GM18526 (cell line): Measurements from ENCODE around the gene LTA.

Experiments used
- POLR2A ChIP-seq: IDR thresholded peaks from 3 replicates; pipeline ENCODE4 v1.6.1; 2011; ENCODE audit not compliant: insufficient read length; ENCODE audit errors: extremely low read depth

The LTA gene

DNA sequence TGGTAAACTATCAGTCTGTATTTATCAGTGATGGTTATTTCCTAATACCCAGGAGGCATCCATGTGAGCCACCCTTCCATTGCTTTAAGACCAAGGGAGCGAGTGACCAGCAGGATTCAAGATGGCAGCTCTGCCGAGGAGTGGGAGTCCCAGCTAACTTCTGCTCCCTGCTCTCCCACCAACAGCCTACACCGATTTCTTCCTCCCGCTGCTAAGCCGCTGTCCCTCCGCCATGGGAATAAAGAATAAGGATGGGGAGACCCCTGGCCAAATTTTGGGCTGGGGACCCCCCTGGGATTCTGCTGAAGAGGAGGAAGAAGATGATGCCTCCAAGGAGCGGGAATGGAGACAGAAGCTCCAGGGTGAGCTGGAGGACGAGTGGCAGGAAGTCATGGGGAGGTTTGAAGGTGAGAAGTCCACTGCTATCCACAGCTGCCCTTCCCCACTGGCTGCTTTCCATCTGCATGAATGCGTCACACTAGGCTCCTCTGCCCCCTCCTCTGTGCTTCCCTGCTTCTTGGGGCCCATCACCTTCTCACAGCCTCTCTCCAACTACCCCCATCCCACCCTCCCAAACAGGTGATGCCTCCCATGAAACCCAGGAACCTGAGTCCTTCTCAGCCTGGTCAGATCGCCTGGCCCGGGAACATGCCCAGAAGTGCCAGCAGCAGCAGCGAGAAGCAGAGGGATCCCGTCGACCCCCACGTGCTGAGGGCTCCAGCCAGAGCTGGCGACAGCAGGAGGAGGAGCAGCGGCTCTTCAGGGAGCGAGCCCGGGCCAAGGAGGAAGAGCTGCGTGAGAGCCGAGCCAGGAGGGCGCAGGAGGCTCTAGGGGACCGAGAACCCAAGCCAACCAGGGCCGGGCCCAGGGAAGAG is 14.4 kb upstream of the LTA start:
- no peak for TF ChIP-seq POLR2A

DNA sequence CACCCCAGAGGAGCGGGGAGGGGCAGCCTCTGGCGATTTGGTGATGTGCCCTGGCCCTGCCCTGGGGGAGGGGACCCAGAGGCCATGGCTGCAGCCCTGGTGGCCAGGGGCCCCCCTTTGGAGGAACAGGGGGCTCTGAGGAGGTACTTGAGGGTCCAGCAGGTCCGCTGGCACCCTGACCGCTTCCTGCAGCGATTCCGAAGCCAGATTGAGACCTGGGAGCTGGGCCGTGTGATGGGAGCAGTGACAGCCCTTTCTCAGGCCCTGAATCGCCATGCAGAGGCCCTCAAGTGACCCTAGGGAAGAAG is 13.8 kb upstream of the LTA start:
- TF ChIP-seq POLR2A, result no peak

GRCh38 chr6:31558631-31559500 is 13.2 kb upstream of the LTA start:
- TF ChIP-seq POLR2A, result peak; percentile 37

DNA sequence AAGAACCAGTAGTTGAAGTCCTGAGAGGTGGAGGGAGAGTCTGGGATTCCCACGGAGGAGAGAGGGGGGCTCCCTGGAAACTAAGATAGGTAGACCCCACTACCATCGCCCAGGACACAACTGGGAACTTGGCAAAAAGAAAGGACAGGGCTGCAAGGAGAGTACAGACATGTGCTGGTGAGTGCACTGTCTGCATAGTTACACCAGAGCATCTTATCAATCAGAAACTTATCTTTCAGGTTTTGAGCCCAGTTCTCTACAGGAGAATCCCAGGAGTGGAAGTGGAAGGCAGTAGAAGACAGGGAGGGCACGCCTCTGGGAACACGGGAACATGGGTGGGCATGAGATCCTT is 12.5 kb upstream of the LTA start:
- TF ChIP-seq POLR2A, result peak; percentile 4

DNA sequence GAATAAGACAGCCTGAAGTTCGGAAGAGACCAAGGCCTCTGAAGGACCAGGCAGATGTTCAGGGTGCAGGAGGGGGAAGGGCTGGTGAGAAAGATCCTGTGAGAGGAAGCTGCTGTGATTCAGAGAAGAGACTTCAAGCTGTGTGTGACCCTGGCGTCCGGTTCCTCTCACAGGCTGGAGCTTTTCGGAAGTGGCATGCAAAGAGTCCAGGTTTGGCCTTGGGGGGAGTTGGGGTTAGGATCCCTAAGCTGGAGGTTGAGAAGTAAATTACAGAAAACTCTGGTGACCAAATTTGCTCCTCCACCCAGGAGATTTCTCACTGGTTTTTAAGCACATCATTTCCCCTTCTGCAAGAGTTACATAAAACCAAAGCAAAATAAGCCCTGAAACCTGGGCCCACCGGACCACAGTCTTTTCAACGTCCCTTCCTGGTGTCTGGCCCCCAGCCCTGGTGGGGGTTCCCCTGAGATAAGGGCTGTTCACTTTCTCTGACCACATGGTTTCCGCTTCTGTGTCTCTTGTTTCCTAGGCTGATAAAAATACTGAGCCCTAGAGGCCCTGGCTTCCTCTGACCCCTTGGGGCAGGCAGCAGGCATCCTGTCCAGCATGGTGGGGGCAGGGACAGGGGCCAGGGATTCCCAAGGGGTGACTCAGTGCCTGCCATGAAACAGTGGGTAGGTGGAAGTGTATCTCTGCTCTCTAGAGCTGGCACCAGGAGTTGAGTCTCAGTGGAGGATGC is 12.0 kb upstream of the LTA start:
- TF ChIP-seq POLR2A, result peak; percentile 1

DNA sequence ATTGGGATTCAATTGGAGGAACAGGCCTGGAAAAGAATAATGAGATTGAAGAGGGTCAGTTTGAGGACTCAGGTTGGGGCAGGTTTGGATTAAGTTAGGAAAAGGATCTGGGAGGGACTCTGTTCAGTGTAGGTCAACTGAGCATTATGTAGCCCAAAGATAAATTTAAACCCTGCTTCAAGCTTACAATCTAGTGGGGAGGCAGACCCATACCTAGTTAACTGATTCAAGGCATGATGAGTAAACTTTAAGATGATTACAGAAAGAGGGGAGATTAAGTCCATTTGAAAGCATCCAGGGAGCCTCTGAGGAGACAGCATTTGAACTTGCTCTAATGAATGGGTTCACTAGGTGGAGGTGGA is 11.4 kb upstream of the LTA start:
- no peak for TF ChIP-seq POLR2A

- no peak for TF ChIP-seq POLR2A
Observed at GRCh38 chr6:31567531-31568370, 4.3 kb upstream of the LTA start.

GRCh38 chr6:31568537-31568961 is 3.5 kb upstream of the LTA start:
- no peak for TF ChIP-seq POLR2A

DNA sequence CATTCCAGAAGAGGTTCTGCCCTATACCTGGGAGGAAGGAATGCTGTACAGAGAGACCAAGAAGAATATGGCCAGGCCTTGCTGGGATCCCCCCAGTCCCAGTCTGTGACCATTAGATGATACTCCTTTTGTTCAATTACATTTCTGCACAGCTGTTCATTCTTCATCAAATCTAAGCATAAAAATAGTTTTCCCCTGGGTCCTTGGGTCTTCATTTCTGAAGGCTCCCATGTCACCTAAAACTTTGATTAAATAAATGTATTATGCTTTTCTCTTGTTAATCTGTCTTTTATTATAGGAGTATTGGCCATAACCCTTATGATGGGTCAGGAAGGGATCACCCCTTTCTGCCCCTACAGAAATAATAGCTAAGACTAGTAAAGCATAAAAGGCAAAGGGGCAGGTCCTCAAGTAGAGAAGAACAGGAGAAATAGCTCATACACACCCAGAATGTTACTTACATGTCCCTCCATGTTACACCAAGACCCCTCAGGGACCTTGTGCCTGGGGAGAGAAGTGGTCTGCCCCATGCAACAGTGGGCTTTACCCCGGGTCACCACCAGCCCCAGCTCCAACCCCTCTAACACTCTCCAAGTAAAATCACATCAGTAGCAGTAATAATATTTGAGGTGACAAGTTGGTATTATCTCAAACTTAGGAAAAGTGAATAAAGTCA is 2.1 kb upstream of the LTA start:
- TF ChIP-seq POLR2A, result no peak

- no peak for TF ChIP-seq POLR2A
Observed at GRCh38 chr6:31573239-31574105, 1.4 kb downstream of the LTA start.

DNA sequence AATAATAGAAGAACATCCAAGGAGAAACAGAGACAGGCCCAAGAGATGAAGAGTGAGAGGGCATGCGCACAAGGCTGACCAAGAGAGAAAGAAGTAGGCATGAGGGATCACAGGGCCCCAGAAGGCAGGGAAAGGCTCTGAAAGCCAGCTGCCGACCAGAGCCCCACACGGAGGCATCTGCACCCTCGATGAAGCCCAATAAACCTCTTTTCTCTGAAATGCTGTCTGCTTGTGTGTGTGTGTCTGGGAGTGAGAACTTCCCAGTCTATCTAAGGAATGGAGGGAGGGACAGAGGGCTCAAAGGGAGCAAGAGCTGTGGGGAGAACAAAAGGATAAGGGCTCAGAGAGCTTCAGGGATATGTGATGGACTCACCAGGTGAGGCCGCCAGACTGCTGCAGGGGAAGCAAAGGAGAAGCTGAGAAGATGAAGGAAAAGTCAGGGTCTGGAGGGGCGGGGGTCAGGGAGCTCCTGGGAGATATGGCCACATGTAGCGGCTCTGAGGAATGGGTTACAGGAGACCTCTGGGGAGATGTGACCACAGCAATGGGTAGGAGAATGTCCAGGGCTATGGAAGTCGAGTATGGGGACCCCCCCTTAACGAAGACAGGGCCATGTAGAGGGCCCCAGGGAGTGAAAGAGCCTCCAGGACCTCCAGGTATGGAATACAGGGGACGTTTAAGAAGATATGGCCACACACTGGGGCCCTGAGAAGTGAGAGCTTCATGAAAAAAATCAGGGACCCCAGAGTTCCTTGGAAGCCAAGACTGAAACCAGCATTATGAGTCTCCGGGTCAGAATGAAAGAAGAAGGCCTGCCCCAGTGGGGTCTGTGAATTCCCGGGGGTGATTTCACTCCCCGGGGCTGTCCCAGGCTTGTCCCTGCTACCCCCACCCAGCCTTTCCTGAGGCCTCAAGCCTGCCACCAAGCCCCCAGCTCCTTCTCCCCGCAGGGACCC is 2.3 kb downstream of the LTA start:
- TF ChIP-seq POLR2A, result peak; percentile 11

- TF ChIP-seq POLR2A, result peak; percentile 99
Observed at GRCh38 chr6:31575335-31575901, 3.3 kb downstream of the LTA start, which contains the start of gene TNF. Gene TNF, plus strand, starts transcription at chr6:31575565. Its CDS starts 177 bp downstream, at chr6:31575742.
